Measurements from ENCODE around the gene SYT3. TPM values are rescaled to one million over a fixed set of nuclear protein-coding genes. Genes with fewer than 3 reads are reported as not detected.

Gene SYT3
- total RNA-seq, 1 donor from 2014 or later = not detected

- ATAC-seq = no peak
These were observed 22.3 kb upstream of the SYT3 start for GRCh38 chr19:50661766-50662650.

- ATAC-seq = no peak
These were observed 21.3 kb upstream of the SYT3 start for GRCh38 chr19:50661023-50661422.

GRCh38 chr19:50660088-50660366, 20.3 kb upstream of the SYT3 start:
- ATAC-seq = no peak

GRCh38 chr19:50659318-50660087, 19.8 kb upstream of the SYT3 start:
- ATAC-seq = no peak

- ATAC-seq = peak; percentile 54
These were observed 19.0 kb upstream of the SYT3 start for GRCh38 chr19:50658441-50659317.

- peak; percentile 89 for ATAC-seq
These were observed 18.2 kb upstream of the SYT3 start for GRCh38 chr19:50657712-50658440.

- ATAC-seq = no peak
These were observed 17.6 kb upstream of the SYT3 start for GRCh38 chr19:50657222-50657669.

- no peak for ATAC-seq
These were observed 15.2 kb upstream of the SYT3 start for GRCh38 chr19:50654882-50655281.

- ATAC-seq = no peak
These were observed 13.0 kb upstream of the SYT3 start for GRCh38 chr19:50652722-50653121.

GRCh38 chr19:50651174-50651573, 11.5 kb upstream of the SYT3 start:
- no peak for ATAC-seq

GRCh38 chr19:50649433-50650391, 10.0 kb upstream of the SYT3 start, which contains the start of gene C19orf81:
C19orf81 (plus strand) TSS chr19:50649445; CDS start chr19:50649445, 0 bp downstream.
- ATAC-seq = no peak

GRCh38 chr19:50648659-50649058, 9.0 kb upstream of the SYT3 start:
- ATAC-seq = no peak

- ATAC-seq = no peak
These were observed 8.4 kb upstream of the SYT3 start for GRCh38 chr19:50647879-50648615.

GRCh38 chr19:50646074-50646807, 6.6 kb upstream of the SYT3 start:
- ATAC-seq = no peak

GRCh38 chr19:50645107-50645506, 5.4 kb upstream of the SYT3 start:
- no peak for ATAC-seq

GRCh38 chr19:50644315-50644915, 4.7 kb upstream of the SYT3 start:
- no peak for ATAC-seq

- ATAC-seq = no peak
These were observed 687 bp upstream of the SYT3 start for GRCh38 chr19:50640368-50640767.

GRCh38 chr19:50638600-50638999, 1.1 kb downstream of the SYT3 start:
- no peak for ATAC-seq

Measured in esophagus mucosa (tissue), 1 donor.